GM18873 (cell line): ENCODE data around the gene ATP6V1B1.
"Not testable (repeated sequence)": the region's sequence is repeated elsewhere in the genome, so short reads cannot be mapped to it uniquely, and the experiment has no call there.

Experiments used
- ATAC-seq: cut with Tn5 transposase; IDR thresholded peaks from one replicate; pipeline ENCODE4 v1.9.1; 2021; ENCODE audit warnings: mild to moderate bottlenecking, moderate library complexity, moderate number of reproducible peaks; ENCODE audit not compliant: unreplicated experiment, low FRiP score

ATP6V1B1 gene

DNA sequence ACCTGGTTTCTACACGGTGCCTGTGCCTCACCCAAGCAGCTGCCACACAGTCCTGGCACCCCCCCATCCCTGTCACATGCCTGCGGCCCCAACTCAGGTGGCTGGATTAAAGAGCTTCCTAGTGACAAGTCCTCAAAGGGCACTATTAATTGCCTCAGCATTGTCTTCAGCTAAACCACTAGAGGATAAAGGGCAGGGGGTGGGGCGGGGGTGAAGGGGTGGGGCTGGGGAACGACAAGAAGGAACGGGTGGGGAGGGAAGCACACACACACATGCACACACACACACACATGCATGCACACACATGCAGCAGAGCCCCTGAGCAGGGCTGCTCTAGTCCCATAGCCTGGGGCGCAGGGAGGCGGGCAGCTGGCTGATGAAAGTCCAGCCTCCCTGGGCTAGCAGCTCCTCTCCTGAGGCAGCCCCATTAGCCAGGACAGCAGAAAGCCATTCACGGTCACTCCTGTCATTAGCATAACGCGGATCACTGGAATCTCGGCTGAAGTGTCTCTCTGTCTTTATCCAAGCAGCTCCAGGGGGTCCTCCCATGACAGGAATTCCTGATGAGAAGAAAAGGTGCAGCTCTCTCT is 66.4 kb downstream of the ATP6V1B1 start:
- no peak for ATAC-seq

DNA sequence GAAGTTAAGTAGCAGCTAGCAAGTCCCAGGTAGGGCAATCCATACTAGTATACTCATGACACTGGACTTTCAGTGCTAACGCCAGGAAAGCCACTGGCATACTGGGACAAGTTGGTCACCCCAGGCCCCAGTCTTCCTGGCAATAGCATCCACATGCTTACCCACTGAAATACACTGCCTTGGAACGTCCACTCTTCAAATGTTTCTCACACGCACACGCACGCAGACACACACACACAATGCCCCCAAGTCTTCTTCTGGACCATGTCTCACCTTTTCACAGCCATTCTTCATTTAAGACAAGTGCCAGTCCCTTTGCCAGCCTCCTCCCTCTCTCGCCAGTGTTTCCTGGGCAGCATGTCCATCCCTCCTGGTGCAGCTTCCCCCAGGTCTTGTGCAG is 67.7 kb downstream of the ATP6V1B1 start:
- no peak for ATAC-seq

GRCh38 chr2:71003966-71004755 is 68.5 kb downstream of the ATP6V1B1 start:
- ATAC-seq: no peak

- ATAC-seq: no peak
Observed at GRCh38 chr2:71004857-71005256, 69.2 kb downstream of the ATP6V1B1 start.

- ATAC-seq: no peak
Observed at GRCh38 chr2:71005271-71006202, 69.8 kb downstream of the ATP6V1B1 start.

- no peak for ATAC-seq
Observed at GRCh38 chr2:71006323-71006722, 70.6 kb downstream of the ATP6V1B1 start.

GRCh38 chr2:71006955-71007799 is 71.5 kb downstream of the ATP6V1B1 start:
- no peak for ATAC-seq

DNA sequence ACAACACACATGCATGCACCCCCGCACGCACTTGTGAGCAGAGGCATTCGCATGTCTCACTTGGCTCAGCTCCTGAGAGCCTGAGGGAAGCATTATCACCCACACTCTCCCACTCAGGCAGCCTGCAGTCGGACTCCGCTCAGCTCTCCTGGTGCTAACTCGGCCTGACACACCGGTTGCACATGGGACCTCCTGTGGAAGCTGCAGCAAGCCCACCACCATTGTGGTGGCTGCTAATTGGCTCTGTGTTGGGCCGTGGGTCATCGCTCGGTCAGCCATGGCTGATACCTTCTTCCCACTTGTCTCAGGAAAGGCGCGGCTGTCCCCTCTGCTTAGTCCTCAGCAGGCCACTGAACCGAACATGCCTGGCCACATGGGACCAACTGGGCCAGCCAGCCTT is 72.6 kb downstream of the ATP6V1B1 start:
- ATAC-seq: no peak

DNA sequence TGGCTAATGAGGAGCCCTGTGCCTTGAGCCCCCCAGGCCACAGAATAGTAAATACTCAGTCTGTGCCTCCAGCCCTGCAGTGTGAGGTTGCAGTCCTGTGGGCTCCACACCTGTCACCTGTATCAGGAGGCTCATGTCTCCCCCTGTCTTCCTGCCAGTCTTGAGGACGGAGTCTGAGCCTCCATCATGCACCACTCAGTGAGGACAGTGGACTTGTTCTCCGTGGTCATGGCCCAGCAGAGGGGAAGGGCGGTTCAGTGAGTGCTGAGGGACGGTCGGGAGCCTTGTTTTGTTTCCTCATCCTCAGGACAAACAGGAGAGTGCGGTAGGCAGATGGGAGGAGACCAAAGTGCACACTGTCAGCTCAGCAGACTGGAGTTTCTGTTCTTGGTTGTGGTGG is 76.1 kb downstream of the ATP6V1B1 start:
- ATAC-seq: not testable (repeated sequence)
